GM19240 (cell line): ENCODE data around the gene HRNR.

ENCODE experiments used
- DNase-seq: peaks from one replicate; pipeline ENCODE4 v3.0.0; 2011; ENCODE audit warnings: low spot score; ENCODE audit not compliant: insufficient read length

The HRNR gene

DNA sequence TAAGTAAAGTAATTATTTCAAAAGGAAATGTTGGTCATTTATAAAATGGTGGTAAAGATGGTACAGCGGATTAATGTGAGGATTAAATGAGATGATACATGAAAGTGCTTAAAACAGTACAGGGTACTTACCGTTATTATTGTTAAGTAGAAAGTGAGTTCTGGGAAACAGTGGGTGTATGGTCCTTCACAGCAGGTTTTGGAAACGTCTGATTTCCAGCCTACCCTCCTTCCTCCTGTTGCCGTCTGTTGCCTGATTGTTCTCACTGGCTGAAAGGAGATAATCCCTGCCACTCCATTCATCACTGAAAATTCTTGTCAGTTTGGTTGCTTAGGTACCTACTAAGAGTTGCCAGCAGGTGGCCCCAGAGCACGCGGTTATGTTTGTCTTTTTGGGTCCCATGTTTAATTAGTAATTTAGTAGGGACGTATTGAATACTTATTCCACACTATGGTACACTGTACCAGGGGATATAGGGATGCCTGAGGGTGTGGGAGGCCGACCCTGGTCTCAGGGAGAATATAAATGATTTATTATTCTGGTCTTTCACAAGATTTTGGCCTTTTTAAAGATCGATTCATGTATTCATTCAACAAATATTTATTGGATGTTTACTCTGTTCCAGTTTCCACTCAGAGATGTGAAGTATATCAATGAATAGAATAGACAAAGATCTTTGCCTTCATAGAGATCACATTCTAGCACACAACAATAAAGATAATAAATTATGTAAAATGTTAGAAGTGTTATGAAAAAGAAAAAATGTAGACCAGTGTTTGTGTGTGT is 34.1 kb downstream of the HRNR start:
- peak; percentile 33 for DNase-seq

DNA sequence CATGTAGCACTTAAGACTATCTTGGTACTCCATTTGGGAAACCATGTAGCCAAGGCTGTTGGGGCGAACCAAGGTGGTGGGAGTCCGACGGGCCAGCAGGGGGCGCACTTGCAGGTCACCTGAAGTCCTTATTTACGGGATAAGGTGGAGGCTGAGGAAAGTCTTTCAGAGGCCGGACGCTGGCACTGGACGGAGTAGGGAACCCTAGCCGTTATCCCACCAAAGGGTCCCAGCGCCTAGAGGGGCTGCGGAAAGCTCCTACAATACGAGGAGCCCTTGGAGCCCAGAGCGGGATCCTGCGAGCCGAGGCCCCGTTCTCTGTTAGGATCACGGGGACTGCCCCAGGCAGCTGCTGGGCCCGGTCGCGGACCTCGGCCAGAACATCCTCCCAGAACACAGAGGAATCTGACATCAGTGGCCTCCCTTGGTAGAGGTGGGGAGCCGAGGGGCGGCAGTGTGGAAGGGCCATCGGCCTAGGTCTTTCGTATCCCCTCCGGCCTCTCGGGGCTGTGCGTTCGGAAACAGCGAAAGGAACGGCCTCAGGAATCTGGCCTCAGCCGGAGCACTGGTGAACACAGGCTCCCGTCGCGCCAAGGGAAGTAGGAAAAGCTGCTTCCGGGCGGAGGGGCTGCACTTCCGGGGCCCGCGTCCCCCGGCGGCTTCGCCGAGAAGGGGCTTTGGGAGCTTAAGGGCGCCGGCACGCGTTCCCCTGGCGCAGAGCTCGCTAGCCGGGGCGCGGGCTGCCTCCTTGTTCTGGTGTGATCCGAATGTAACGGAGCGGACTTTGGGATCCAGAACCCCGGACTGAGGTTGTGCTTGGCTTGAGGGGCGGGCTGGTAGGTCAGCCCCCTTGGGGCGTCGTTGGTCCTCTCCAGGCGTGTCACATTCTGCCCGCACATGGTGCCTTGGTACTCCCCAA is 35.1 kb downstream of the HRNR start:
- no peak for DNase-seq

DNA sequence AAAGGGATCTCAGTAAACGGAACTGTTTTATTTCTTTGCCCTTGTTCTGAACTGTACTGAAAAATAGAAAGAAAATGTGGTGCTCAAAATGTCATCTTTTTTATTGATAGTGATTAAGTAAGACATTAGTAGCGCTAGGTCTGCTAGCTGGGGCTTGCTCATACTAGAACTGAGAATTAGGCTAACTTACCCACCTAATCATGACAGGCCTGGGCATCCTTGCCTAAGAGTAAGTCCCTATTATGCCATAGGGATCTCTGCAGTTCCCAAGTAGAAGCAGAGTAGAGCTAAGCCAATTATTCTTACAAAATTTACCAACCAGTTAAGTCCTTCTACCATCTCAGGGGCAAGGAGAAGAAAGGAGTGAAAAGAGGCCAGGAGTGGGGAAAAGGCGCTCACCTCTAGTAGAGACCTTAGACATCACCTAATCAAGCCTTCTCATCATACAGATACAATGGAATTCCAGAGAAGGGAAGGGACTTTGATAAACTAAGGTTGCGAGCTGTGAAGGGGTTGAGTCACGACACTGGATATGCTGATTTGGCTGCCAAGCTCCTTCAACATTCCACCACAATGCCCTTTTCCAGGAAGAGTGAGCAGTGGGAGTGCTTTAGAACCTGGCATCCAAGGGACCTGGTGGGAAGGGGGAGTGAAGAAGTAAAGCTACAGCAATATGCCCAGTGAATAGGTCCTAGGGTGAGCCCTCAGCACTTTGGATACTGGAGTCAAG is 37.3 kb downstream of the HRNR start:
- DNase-seq, result no peak

DNA sequence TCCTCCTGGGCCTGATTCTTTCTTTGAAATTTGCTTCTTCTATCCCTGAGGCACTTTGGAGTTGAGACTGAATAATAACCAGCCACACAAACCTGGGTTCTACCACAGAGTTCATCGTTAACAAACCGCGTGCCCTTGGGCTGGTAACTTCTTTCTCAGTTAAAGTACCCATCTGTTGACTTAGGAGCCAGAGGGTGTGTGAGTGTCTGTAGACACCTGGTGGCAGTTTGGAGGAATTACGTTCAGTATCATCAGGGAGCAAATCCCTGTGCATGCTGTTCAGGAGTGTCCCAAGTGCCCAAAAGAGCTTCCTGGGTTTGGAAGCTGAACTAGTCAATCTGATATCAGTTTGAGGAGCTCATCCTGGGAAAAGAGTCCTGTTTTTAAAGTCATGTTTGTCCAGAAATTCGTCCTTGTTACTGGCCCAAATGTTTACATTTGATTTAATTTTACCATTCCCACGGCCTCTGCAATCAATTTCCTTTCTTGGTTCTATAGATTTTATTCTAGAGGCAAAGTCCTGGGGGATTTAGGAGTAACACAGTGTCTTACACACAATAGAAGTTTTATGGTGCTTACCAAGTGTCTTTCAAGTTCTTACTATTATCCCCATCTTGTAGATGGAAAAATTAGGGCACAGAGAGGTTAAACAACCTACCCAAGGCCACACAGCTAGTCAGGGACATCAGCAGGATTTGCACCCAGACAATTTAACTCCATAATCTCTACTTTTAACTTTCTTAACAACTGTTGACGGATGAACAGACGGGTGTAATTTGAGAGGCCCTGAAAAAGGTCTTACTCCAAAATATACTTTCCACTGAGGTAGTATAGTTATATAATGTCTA is 38.2 kb downstream of the HRNR start:
- no peak for DNase-seq

DNA sequence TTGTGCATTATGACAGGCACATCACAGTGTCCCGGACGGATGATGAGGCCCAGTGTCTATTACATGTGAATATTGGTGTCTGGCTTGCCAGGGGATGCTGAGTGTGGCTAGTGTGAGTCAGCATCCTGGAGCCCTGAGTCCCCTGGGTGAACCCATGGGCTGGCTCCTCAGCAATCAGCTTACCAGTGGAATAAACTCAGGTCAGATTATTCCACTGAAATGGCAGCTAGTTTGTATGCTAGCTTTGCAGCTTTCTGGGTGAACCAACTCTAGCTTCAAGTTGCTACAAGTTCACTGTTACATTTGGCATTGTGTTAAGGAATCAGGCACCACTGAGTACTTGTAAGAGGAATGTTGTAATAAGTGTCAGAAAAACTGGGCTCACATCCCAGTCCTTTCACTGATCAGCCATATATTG is 41.0 kb downstream of the HRNR start:
- no peak for DNase-seq

DNA sequence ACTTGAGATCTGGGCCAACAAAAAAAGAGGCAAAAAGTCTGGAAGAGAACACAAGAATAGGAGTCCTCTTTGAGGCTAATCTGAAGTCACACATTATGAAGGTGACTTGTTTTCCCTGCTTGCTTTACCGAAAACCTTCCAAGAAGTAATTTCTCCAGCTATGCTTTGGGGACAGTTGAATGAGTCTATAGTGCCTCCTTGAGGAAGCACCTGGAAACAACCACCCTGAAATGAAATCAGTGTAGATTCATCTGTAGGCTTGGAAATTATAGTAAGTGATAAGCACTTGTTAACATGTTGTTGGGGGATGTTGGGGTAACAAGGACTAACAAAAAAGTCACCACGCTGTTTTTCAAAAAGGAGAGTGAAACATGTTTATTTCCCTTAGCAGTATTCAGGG is 41.6 kb downstream of the HRNR start:
- no peak for DNase-seq

DNA sequence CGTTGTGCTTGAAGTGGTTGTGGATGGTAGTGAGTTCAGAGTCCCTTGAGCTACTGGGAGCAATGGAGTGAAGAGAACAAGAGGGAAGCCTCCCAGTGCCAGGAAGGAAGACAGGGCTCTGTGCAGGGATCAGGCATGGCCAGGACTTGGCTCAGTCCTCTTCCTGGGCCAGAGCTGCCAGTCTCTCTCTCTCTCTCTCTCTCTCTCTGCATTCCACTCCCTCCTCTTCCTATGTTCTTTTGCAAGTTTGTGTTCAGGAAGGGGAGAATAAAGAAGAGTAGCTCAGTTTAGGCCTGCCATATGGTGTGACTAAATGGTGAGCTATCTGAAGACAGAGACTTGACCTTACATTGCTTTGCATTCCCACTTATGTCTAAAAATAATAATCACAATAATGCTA is 44.4 kb downstream of the HRNR start:
- DNase-seq, result no peak

DNA sequence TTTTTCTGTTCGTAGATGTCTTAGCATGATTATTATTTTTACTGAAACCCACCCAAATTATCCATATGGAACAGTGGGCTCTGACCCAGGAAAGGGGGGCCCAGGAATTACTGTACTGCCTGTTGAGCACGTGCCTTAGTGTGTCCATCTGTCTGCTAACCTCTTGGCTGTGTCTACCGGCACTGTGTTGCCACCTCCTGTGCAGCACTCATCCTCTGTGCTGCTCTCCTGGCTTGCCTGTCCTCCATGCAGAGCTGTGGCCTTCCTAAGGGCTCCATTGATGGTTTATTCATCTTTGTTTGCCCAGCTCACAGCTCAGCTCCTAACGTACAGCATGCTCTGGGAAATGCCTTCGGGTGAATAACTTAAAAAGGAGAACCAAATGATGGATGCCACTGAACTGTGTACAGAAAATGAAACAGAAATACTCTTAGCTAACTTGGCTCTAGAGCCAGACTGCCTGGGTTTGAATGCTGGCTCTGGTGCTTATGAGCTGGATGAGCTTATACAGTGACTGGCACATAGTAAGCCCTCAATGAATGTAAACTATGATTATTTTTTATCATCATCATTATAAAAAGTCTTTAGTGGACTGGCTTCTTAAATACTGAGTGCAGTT is 53.6 kb downstream of the HRNR start:
- DNase-seq, result no peak

DNA sequence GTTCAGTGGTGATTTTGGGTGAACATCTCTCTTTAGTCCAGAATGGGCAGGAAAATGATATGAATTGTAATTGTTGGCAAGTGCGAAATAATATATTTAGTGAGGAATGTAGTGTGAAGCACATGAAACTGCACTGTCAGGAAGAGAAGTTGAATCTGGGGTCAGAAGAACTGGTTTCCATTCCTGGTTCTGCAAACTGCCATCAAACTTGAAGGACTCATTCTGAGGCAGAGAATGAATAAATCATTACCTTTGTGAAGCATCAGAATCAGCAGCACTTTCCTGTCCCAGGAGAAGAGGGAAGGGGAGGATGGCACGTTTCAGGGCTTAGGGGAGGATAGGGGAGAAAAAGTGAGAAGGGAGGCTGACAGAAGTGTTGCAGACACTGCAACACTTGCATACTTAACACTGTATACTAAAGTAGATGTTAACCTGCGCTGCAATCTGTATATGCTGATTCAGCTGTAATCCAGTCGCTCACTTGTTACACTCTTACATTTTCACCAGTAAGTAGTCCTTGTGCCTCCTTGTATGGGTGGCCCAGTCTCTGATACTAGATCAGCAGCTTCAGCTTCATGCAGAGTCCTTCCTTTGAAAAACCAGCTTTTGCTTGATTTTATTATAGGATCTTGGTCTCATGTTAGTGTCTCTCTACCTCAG is 54.5 kb downstream of the HRNR start:
- no peak for DNase-seq

DNA sequence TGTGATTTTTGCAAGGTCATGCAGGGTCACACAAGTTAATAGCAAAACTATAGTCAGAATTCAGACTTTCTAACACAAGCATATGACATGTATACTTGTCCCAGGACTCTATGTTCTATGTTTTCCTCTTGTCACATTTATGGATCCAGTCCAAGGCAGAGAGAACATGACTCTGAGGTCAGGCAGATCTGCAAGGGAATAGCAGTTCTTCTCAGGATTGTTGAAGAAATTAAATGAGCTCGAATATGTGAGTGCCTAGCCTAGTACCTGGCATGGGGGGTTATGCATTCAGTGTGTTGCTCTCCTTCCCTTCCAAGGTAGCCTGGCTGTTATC is 55.5 kb downstream of the HRNR start:
- no peak for DNase-seq

DNA sequence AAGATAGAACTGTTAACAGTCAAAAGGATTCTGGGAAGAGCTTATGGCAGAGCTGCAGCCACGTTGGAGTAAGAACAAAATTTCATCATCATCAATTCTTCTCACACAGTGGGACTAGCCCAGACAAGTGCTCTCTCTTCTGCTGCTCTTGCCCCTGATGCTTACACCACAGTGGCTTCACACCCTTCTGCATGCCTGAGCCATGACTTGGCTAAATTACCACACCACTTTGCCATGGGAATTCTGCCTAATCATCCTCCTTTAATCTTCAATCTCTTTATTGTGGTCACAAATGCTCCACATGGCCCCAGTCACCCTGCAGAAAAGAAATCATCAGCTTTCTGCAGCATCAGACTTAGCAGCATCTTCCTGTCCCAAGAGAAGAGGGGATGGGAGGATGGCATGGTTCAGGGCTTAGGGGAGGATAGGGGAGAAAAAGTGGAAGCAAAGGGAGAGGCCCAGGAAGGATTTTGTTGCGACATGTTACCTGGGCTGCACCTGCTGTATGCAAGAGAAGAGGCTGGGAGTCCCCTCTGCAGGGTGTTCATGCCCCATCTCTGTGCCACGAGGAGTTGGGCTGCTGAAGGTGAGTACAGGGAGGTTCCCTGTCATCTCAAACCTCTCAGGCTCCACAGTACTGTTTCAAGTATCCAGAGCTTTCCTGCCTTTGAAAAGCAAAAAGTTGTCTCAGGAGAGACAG is 56.0 kb downstream of the HRNR start:
- DNase-seq, result no peak

DNA sequence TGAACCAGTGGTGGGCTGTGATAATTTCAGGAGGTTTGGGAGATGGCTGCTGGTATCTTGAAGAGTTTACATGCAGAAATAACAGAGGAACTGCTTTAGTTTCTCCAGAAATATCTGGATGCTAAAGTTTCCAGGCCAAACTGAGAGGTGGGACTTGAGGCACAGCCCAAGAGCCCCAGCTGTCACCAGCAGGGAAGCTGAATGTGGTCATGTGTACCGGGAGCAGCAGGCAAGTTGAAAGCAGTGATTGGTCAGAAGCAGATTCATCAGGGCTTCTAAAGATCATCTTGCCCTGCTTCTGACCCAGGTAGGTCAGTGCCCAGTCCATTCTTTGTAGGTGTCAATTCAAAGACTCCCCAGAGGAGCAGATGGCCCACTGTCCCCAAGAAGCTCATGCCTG is 57.0 kb downstream of the HRNR start:
- no peak for DNase-seq

DNA sequence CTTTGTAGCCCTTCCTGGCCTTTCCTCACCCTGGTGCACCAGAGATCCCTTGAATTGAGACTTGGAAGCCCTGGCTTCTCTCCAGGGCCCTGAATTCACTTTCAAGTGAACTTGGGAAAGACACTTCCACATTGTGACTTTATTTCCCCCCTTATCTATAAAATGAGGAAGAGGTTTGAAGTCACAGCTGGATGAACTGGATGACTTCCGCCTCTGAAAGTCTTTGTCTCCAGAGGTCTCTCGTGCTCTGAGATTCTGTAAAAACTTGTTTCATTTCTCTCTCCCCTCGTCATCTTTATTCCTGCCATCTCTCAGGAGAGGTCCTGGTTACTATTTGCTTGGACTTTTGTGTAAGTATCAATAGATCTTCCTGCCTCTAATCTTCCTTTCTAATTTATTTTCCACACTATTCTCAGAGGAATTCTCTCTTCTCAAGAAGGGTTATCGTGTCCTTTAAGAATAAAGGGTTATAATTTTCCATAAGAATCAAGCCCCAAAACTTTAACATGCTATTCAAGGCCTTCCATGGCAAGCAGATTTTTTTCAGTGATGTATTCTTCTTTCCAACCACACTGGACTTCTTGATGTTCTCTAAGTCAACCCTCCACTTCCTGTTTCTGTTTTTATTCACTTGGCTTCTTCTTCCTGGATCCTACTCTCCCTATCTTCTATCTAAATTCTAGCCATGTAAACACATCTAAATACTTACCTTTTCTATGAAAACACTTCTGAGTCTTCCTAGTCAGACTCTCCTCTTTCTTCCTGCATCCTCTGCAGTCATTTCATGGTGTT is 58.5 kb downstream of the HRNR start:
- no peak for DNase-seq

DNA sequence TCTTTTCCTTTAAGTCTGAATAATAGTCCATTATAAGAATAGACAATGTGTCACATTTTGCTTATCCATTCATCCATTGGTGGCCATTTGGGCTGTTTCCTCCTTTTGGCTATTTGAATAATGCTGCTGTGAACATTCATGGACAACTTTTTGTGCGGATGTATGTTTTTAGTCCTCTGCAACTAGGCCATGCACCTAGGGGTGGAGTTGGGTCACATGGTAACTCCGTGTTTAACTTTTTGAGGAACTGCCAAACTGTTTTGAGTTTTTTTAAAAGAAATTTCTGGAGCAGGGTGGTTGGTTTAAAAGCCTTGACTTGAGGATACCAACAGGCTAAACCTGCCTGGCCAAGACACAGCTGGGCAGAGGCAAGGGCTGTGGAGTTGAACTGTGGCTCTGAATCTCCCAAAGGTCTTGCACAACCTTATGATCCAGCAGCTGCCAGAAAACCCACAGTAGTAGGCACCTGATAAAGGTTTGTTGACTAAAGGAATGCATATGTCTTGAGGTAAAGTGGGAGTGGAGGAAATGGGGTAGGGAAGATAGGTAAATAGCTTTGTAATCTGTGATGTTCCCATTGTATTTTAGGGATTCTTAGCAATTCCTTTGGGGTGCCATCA is 59.4 kb downstream of the HRNR start:
- DNase-seq, result no peak

DNA sequence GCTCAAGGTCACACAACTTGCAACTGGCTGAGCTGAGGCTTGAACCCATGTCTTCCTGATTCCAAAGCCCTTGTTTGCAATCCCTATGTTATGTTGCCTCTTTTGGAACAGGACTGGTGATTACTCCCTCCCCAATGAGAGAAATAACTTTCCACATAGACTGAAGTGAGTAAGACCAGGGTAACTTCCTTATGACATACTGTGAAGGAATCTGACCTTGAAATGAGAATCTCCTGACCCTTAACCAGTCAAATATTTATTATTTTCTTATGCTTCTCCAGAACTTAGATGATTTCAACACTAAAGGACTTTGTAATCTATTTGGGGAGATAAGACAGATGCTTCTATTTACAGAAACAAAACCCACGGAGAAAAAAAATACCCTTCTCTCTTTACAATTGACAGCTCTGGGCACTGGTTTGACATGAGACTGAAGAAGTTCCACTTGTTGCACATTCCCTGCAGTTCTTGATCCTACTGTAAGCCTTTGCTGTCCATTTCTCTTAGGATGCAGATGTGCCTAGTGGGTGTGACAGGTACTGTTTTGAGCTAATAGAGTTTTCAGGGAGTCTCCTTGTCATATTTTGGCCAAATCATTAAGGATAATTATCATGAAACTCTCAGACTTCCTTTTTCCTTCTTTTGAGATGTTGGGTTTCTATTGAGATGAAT is 61.1 kb downstream of the HRNR start:
- no peak for DNase-seq
